Uterus (tissue), 4 donors: ENCODE measurements around the gene CHST15. TPM values are rescaled to one million over a fixed set of nuclear protein-coding genes. Genes with fewer than 3 reads are reported as not detected.

Source experiments
- DNase-seq, 2 donors: peaks; one replicate each; pipeline ENCODE4 v3.0.0-alpha.2; 2019 to 2020
- H3K27ac ChIP-seq, 2 donors: fragments of 200-600 bp; sonication (generic); 1 replicate in 1 of 2; 2 replicates in 1 of 2; pipeline ENCODE4 v1.5.1; 2016 to 2018
- H3K27me3 ChIP-seq, 2 donors: fragments of 200-600 bp; sonication (generic); one replicate each; pipeline ENCODE4 v1.5.1; 2018 to 2019; ENCODE audit warnings: control low read depth in 1 of 2
- H3K36me3 ChIP-seq, 2 donors: fragments of 200-600 bp; sonication (generic); one replicate each; pipeline ENCODE4 v1.5.1; 2019; ENCODE audit warnings: control low read depth in 1 of 2
- H3K4me1 ChIP-seq, 2 donors: fragments of 200-600 bp; sonication (generic); one replicate each; pipeline ENCODE4 v1.5.1; 2018 to 2019; ENCODE audit warnings: control low read depth in 1 of 2
- H3K4me3 ChIP-seq, 2 donors: fragments of 200-600 bp; sonication (generic); 1 replicate in 1 of 2; 2 replicates in 1 of 2; pipeline ENCODE4 v1.5.1; 2018 to 2019; ENCODE audit warnings: mild to moderate bottlenecking in 1 of 2
- H3K9me3 ChIP-seq, 2 donors: fragments of 200-600 bp; sonication (generic); one replicate each; pipeline ENCODE4 v1.5.1; 2019; ENCODE audit warnings: control low read depth in 1 of 2
- CTCF ChIP-seq, 4 experiments: fragments of 200-600 bp in 2 of 4; fragments of 450-650 bp in 2 of 4; sonication (generic) in 2 of 4; IDR thresholded peaks; one replicate each; pipeline ENCODE4 v1.5.1; 2016 to 2019; ENCODE audit warnings: antibody characterized with exemption in 4 of 4, mild to moderate bottlenecking in 2 of 4, moderate library complexity in 1 of 4
- POLR2A ChIP-seq, 2 donors: fragments of 450-650 bp; IDR thresholded peaks; one replicate each; pipeline ENCODE4 v1.6.1; 2016; ENCODE audit warnings: antibody characterized with exemption in 2 of 2, mild to moderate bottlenecking in 1 of 2, moderate library complexity in 1 of 2
- intact Hi-C: fragments of 100-400 bp; cut with DNase I; formaldehyde crosslinking; loops from one replicate; pipeline ENCODE4 v1.15.1; 2023; ENCODE audit warnings: low total_unique reads
- total RNA-seq, 4 donors: library from RNA; depleted of rRNA in 3 of 4; stranded (reverse); fragments of >200 nt in 3 of 4; gene quantifications; one replicate each; pipeline versions ENCODE4 v1.1.0 to v1.2.4, GENCODE V29; 2014 to 2023
- donor health status: DM: yes; HTN: yes; CAD: no.

CHST15 gene
- total RNA-seq, 4 donors from 2014 or later, result 9.7 to 28.5 (median 17.8) TPM

GRCh38 chr10:124130198-124130900, 37.0 kb upstream of the CHST15 start:
- Histone ChIP-seq H3K4me1 (no peaks in the 10 kb centered on the region), H3K36me3 (no peaks in the 10 kb centered on the region), H3K27ac (no peak overlapping the region), H3K4me3 (no peak overlapping the region), H3K9me3 (no peaks in the 10 kb centered on the region), H3K27me3 (no peaks in the 10 kb centered on the region)
- TF ChIP-seq POLR2A (IDR thresholded peaks at IDR 0.05) (no peak), CTCF (IDR thresholded peaks at IDR 0.05) (no peak)
- no peak for DNase-seq
- intact Hi-C loops, result no loop called here

GRCh38 chr10:124129471-124129870, 36.1 kb upstream of the CHST15 start:
- Histone ChIP-seq H3K27me3 (no peaks in the 10 kb centered on the region), H3K27ac (no peak overlapping the region), H3K36me3 (no peaks in the 10 kb centered on the region), H3K4me3 (no peak overlapping the region), H3K9me3 (no peaks in the 10 kb centered on the region), H3K4me1 (no peaks in the 10 kb centered on the region)
- intact Hi-C loops, result no loop called here
- no peak for DNase-seq
- TF ChIP-seq CTCF (IDR thresholded peaks at IDR 0.05), result no peak
- no peak for TF ChIP-seq POLR2A (IDR thresholded peaks at IDR 0.05)

GRCh38 chr10:124128811-124129145, 35.4 kb upstream of the CHST15 start:
- no peaks in the 10 kb centered on the region for H3K4me1 ChIP-seq
- H3K4me3 ChIP-seq, result no peak overlapping the region
- no peaks in the 10 kb centered on the region for H3K36me3 ChIP-seq
- no peak overlapping the region for H3K27ac ChIP-seq
- no peak for DNase-seq
- intact Hi-C loops, result no loop called here
- H3K9me3 ChIP-seq, result no peaks in the 10 kb centered on the region
- H3K27me3 ChIP-seq, result no peaks in the 10 kb centered on the region
- TF ChIP-seq CTCF (IDR thresholded peaks at IDR 0.05) (no peak), POLR2A (IDR thresholded peaks at IDR 0.05) (no peak)

GRCh38 chr10:124127965-124128810, 34.8 kb upstream of the CHST15 start:
- intact Hi-C loops, result no loop called here
- H3K9me3 ChIP-seq, result no peaks in the 10 kb centered on the region

More at GRCh38 chr10:124127965-124128810, 34.8 kb upstream of the CHST15 start:
- Histone ChIP-seq H3K36me3 (no peaks in the 10 kb centered on the region), H3K4me3 (no peak overlapping the region), H3K27ac (no peak overlapping the region), H3K27me3 (no peaks in the 10 kb centered on the region), H3K4me1 (no peaks in the 10 kb centered on the region)
- TF ChIP-seq CTCF (IDR thresholded peaks at IDR 0.05), result no peak
- TF ChIP-seq POLR2A (IDR thresholded peaks at IDR 0.05), result no peak
- no peak for DNase-seq
